GM18868 (cell line): ENCODE data around the gene BMPR1A.
"Not testable (repeated sequence)": the region's sequence is repeated elsewhere in the genome, so short reads cannot be mapped to it uniquely, and the experiment has no call there.

Experiments
- ATAC-seq: cut with Tn5 transposase; IDR thresholded peaks from one replicate; pipeline ENCODE4 v1.9.1; 2021; ENCODE audit warnings: mild to moderate bottlenecking, moderate library complexity; ENCODE audit not compliant: unreplicated experiment

The BMPR1A gene

DNA sequence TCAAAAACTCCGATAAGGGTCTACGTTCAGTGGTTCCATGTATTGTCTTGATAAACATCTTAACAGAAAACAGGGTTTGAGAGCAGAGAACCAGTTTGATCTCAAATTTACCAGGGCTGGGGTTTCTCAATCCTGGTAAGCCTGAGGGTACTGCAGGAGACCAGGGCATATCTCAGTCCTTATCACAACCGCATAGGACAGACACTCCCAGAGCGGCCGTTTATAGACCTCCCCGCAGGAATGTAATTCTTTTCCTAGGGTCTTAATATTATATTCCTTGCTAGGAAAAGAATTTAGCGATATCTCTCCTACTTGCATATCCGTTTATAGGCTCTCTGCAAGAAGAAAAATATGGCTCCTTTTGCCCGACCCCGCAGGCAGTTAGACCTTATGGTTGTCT, 196.3 kb downstream of the BMPR1A start:
- ATAC-seq, result not testable (repeated sequence)

GRCh38 chr10:86953747-86954680, 197.6 kb downstream of the BMPR1A start:
- no peak for ATAC-seq

DNA sequence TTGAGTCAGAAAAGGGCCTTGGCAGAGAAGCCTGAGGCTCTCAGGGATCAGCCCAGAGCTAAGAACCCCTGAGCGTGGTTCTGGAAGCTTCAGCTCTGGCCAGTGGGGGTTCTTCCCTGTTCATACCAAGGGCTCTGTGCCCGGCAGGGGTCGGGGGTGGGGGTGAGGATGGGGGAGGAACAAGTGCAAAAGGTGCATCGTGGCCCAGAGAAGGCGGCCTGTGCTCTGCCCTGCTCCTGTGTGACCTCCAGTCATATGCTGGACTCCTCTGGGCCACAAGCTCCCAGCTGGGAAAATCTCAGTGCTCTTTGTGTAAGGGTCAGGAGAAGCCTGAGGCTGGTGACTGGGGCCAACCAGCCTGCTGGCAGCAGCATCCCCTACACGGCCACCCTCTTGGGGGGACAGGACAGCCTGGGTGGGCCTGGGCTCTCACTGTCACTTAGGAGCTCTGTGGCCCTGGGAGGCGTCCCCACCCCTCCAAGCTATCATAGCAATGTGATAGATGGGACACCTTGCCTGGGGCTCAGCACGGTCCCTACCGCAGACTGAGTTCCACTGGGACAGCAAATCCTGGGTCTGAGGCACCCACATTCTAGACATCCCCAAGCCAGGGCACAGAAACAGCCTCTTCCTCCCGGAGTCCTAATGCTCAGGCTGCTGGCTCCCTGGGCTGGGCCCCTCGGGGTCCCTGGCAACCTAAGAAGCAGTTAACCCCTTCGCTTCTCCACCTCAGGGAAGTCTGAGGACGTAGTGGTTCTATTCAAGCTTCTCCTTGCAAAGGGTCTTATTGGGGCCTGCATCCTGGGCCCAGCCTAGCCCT, 198.5 kb downstream of the BMPR1A start:
- ATAC-seq, result no peak

GRCh38 chr10:86955501-86956194, 199.2 kb downstream of the BMPR1A start:
- ATAC-seq, result no peak

- ATAC-seq, result no peak
Observed at GRCh38 chr10:86956195-86956847, 199.9 kb downstream of the BMPR1A start.

DNA sequence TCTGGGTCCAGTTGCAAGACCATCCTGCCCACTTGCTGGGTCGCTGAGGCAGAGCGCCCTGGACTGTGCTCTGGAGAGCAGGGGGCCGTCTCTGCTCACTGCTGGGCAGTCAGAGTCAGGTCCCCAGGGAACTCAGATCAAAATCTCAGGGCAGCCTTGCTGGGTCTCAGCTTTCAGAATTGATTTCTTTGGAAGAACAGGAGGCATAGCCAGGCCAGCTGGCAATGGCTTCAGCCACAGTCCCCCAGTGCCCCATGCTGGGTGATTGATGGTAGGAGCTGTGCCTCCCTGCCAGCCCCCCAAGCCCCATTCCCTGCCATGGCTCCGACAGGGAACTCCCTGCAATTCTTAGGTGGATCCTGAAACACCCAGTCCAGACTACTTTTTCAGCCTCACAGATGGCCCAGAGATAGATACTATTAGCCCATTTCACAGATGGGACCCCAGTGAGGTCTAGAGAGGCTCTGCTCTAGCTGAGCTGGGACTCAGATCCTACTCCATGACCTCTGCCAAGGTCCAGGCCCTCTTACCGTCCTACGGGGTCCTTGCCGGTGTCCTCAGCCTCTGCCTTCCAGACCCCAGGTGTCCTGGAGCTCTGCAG, 200.5 kb downstream of the BMPR1A start:
- ATAC-seq, result no peak

DNA sequence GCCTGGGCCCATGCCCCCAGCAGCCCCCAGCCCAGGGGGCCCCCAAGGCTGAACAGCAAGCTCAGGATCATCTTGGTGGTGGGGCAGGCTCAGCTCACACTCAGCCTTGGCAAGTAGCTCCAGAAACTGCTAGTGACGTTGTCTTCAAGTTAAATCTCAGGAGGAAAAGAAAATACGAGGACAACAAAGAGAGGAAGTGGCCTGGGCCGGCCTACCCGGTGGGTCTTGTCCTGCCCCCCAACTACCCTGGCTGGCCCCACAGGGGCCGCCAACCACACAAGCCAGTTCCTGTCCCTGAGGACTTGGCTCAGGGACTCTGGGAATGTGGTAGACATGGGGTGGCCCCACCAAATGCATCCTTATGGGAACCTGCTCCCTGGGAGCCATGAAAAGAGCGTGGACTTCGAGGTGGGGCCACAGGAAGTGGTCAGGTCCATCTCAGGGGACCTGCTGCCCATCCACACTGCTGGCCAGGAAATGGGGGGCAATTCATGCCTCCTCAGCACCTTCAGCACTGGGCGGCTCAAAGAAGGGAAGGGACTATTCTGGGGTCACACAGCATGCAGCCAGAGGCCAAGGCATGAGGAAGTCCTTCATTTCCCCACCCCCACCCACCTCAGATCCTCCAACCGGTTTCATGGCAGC, 201.2 kb downstream of the BMPR1A start, which contains the start of gene MMRN2:
TSS of gene MMRN2 (minus strand) at position 145 of the 645 bp plus-strand sequence. CDS start at position 71, 74 bp downstream.
- ATAC-seq, result no peak

GRCh38 chr10:86958116-86958900, 201.9 kb downstream of the BMPR1A start, which contains the start of gene SNCG:
Gene SNCG (plus strand): TSS chr10:86958599. CDS start chr10:86958698, 99 bp downstream.
- no peak for ATAC-seq

- ATAC-seq, result no peak
Observed at GRCh38 chr10:86958901-86959736, 202.7 kb downstream of the BMPR1A start.

DNA sequence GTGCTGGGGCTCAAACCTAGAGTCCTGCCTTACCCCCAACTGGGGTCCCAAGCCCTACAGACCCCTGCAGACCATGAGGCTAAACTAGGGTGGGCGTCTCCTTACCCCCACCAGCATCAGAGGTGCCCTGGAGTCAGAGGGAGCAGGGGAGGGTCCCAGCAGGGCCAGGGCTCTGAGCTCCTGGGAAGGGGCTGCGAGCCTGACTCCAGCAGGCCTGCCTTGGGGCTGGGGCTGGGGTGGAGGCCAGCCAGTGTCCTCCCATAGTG, 203.3 kb downstream of the BMPR1A start:
- no peak for ATAC-seq

DNA sequence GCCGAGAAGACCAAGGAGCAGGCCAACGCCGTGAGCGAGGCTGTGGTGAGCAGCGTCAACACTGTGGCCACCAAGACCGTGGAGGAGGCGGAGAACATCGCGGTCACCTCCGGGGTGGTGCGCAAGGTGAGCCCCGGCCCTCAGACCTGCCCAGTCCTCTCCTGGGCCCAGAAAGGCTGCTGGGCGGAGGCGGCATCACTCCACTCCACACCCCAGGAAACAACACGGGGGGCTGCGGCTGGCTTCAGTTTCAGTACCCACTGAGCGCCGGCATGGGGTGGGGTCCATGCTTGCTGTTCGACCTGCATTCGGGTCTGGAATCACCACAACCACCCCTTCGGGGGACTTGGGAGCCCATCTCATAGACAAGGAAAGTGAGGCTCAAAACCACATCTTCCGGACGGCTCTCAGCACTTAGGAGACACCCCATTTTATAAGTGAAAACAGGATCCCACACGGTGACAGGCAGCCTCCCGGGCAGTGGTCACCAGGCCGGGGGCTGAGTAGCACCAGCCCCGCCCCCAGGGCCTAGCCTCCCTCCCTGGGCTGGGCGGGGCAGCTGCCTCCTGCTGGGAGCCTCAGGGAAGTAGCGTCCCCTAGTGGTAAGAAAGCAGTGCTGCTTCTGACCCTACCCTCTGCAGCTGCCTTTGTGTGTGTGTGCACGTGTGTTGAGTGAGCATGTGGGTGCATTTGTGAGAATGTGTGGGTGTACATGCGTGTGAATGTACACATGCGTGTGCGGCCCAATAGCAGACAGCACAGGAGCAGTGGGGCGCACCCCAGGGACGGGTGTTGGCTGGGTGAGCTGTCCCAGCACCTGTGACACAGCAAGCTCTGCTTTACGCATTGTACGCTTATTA, 203.8 kb downstream of the BMPR1A start:
- peak; percentile 82 for ATAC-seq

- ATAC-seq, result no peak
Observed at GRCh38 chr10:86960863-86961434, 204.5 kb downstream of the BMPR1A start.

DNA sequence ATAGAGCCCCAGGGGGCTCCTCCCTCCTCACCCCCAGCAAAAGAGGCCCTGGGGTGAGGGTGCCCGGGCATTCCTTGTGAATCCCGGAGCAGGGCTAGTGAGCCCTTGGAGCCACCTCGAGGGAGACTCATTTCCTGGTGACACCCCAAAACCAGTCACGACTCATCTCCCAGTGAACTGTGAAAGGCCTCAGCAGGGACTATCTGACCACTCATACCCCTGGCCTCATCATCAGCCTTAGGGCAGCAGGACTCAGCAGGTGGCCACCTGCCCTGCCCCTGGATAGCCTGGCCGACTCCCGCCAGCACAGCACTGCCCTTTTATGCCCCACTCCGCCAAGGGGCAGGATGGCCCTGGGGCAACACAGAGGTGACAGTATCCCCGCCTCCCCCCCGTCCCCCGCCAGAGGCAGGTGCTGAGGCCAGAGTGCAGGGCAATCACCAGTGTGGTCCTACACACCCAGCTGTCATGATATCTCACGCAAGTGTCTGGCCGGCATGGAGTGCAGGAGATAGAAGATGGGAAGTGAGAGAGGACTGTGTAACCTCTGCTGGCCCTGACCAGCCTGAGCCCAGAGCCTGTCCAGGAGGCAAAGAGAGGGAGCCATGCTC, 205.2 kb downstream of the BMPR1A start:
- ATAC-seq, result no peak

- ATAC-seq, result no peak
Observed at GRCh38 chr10:86962136-86962980, 205.9 kb downstream of the BMPR1A start.

DNA sequence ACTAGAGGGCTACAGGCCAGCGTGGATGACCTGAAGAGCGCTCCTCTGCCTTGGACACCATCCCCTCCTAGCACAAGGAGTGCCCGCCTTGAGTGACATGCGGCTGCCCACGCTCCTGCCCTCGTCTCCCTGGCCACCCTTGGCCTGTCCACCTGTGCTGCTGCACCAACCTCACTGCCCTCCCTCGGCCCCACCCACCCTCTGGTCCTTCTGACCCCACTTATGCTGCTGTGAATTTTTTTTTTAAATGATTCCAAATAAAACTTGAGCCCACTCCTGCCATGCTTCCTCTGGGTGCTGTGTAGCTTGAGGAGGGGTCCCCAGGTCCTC, 206.5 kb downstream of the BMPR1A start:
- no peak for ATAC-seq
